ENCODE results near the gene GUCY2F.

The GUCY2F gene

DNA sequence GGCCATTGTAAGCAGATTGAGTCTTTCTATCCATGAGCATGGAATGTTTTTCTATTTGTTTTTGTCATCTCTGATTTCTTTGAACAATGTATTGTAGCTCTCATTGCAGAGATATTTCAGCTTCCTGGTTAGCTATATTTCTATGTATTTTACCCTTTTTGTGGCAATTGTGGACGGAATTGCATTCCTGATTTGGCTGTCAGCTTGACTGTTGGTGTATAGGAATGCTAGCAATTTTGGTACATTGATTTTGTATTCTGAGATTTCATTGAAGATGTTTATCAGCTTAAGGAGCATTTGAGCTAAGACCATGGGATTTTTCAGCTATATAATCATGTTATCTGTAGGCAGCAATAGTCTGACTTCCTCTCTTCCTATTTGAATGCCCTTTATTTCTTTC lies 154.6 kb downstream of the GUCY2F start:
- no peak for DNase-seq

Data from OCI-M1 (cell line).